K562 (cell line): ENCODE measurements around the gene NCOA1. TPM values are rescaled to one million over a fixed set of nuclear protein-coding genes. Genes with fewer than 3 reads are reported as not detected.

ENCODE experiments used
- ATAC-seq: fragments of 200-7000 bp; cut with Tn5 transposase; 3 replicates; pipeline ENCODE4 v1.9.1; 2020; ENCODE audit warnings: moderate library complexity
- BruUV-seq: library from RNA; stranded (reverse); fragments of 400-500 nt; replicated peaks from 2 replicates; lab custom pipeline; 2021; lab: Mats Ljungman, UMichigan
- CTCF ChIA-PET: fragments of 300-600 bp; formaldehyde crosslinking; extraction: SDS; loops from one replicate; lab custom pipeline; 2021; ENCODE audit warnings: low intra/inter-chr PET ratio; lab: Yijun Ruan, JAX
- POLR2A ChIA-PET: fragments of 300-600, 350-650 bp; sonication (Branson Sonifier 250); formaldehyde crosslinking; extraction: SDS; loops from one replicate; lab custom pipeline; 2021; ENCODE audit warnings: antibody characterized with exemption, inconsistent platforms; lab: Yijun Ruan, JAX
- DNase-seq, 4 experiments: peaks; one replicate each; pipeline versions ENCODE4 v3.0.0 to v3.0.0-alpha.2; 2011 to 2018; ENCODE audit warnings: low spot score in 3 of 4, mixed read lengths in 3 of 4; ENCODE audit errors: extremely low read depth in 1 of 4
- FAIRE-seq: peaks from 2 replicates; lab custom pipeline; 2011; peaks lifted over from hg19 to GRCh38; lab: Jason Lieb, UNC
- H2AFZ ChIP-seq: 2 replicates; pipeline ENCODE4 v1.6.0; 2011; ENCODE audit warnings: low read depth, low read length, control low read depth, inconsistent platforms
- H3K27ac ChIP-seq: fragments of 200-600 bp; 3 replicates; pipeline ENCODE4 v1.8.0; 2011; ENCODE audit warnings: low read depth, mild to moderate bottlenecking, control low read depth, inconsistent platforms, low read length, moderate library complexity, mixed read lengths; ENCODE audit errors: extremely low read depth
- H3K27me3 ChIP-seq, 2 experiments: fragments of 300-600 bp in 1 of 2; 2 replicates in 1 of 2; 3 replicates in 1 of 2; pipeline versions ENCODE4 v1.6.0 to v1.8.0; 2011; ENCODE audit warnings: inconsistent platforms in 2 of 2, low read length in 2 of 2, mild to moderate bottlenecking in 1 of 2, mixed read lengths in 1 of 2, moderate library complexity in 1 of 2; ENCODE audit not compliant: control insufficient read depth in 2 of 2, insufficient read depth in 2 of 2
- H3K36me3 ChIP-seq: fragments of 300-600 bp; 3 replicates; pipeline ENCODE4 v1.8.0; 2011; ENCODE audit warnings: mild to moderate bottlenecking, low read length, inconsistent platforms; ENCODE audit not compliant: control insufficient read depth, insufficient read depth
- H3K4me1 ChIP-seq, 2 experiments: fragments of 200-600 bp in 1 of 2; replicated peaks in 1 of 2; 2 replicates in 1 of 2; 3 replicates in 1 of 2; pipeline versions ENCODE4 v1.5.1 to v1.8.0; 2011; ENCODE audit warnings: inconsistent platforms in 2 of 2, low read length in 2 of 2, mild to moderate bottlenecking in 1 of 2, mixed read lengths in 1 of 2, moderate library complexity in 1 of 2; ENCODE audit not compliant: control insufficient read depth in 2 of 2, insufficient read depth in 2 of 2
- H3K4me2 ChIP-seq: 2 replicates; pipeline ENCODE4 v1.6.1; 2011; ENCODE audit warnings: low read length, control low read depth, inconsistent platforms, mixed read lengths; ENCODE audit not compliant: insufficient read depth
- H3K4me3 ChIP-seq: fragments of 200-600 bp; sonication (generic), shearing (Covaris generic); 2 replicates; pipeline ENCODE4 v1.5.1; 2016; ENCODE audit warnings: control low read depth, inconsistent platforms
- H3K79me2 ChIP-seq: fragments of 200-600 bp; 3 replicates; pipeline ENCODE4 v1.8.0; 2011; ENCODE audit warnings: low read length, inconsistent platforms; ENCODE audit not compliant: control insufficient read depth, insufficient read depth
- H3K9ac ChIP-seq, 2 experiments: 2 replicates each; pipeline versions ENCODE4 v1.6.0 to v1.6.1; 2011; ENCODE audit warnings: low read depth in 2 of 2, low read length in 2 of 2, control low read depth in 1 of 2, inconsistent platforms in 1 of 2, mild to moderate bottlenecking in 1 of 2, mixed read lengths in 1 of 2; ENCODE audit not compliant: insufficient read depth in 1 of 2
- H3K9me1 ChIP-seq: one replicate; pipeline ENCODE4 v1.6.0; 2011; ENCODE audit warnings: inconsistent platforms, mild to moderate bottlenecking, low read length, moderate library complexity; ENCODE audit not compliant: control insufficient read depth, insufficient read depth
- H3K9me3 ChIP-seq: replicated peaks from 2 replicates; pipeline ENCODE4 v1.5.1; 2011; ENCODE audit warnings: low read depth, low read length, inconsistent platforms; ENCODE audit not compliant: control insufficient read depth, insufficient read depth
- H4K20me1 ChIP-seq: replicated peaks from 2 replicates; pipeline ENCODE4 v1.6.1; 2011; ENCODE audit warnings: low read length, inconsistent platforms, mixed read lengths; ENCODE audit not compliant: control insufficient read depth, insufficient read depth
- BHLHE40 ChIP-seq: IDR thresholded peaks from 2 replicates; pipeline ENCODE4 v1.6.1; 2011; ENCODE audit warnings: low read length, improper control_type of control experiment
- C11orf30 ChIP-seq: fragments of 450-650 bp; IDR thresholded peaks from 2 replicates; pipeline ENCODE4 v1.6.1; 2016; ENCODE audit warnings: low read depth, mild to moderate bottlenecking
- CCNT2 ChIP-seq: IDR thresholded peaks from 2 replicates; pipeline ENCODE4 v1.6.1; 2011; ENCODE audit warnings: borderline replicate concordance, low read depth, mild to moderate bottlenecking, moderate library complexity, mixed read lengths, low read length; ENCODE audit not compliant: insufficient read length; ENCODE audit errors: extremely low read depth
- HBP1 ChIP-seq: fragments of 450-650 bp; formaldehyde crosslinking; IDR thresholded peaks from 2 replicates; pipeline ENCODE4 v1.4.0; 2022; ENCODE audit warnings: missing genetic modification characterization
- RAD21 ChIP-seq, 2 experiments: fragments of 250-450 bp in 1 of 2; fragments of 450-650 bp in 1 of 2; sonication (Bioruptor Pico) in 1 of 2; formaldehyde crosslinking in 1 of 2; IDR thresholded peaks in 1 of 2; conservative IDR thresholded peaks in 1 of 2; 2 replicates each; pipeline versions ENCODE4 v1.4.0 to v1.8.0; 2020 to 2022; ENCODE audit warnings: mild to moderate bottlenecking in 2 of 2, moderate library complexity in 1 of 2
- RUNX1 ChIP-seq: sonication (generic); IDR thresholded peaks from 2 replicates; pipeline ENCODE4 v1.6.1; 2016; ENCODE audit warnings: antibody characterized with exemption, low read depth
- TFE3 ChIP-seq: fragments of 450-650 bp; formaldehyde crosslinking; IDR thresholded peaks from 2 replicates; pipeline ENCODE4 v1.4.0; 2020; ENCODE audit warnings: mild to moderate bottlenecking, mixed read lengths
- USF2 ChIP-seq: sonication (generic); formaldehyde crosslinking; IDR thresholded peaks from 2 replicates; pipeline ENCODE4 v1.5.0; 2020; ENCODE audit warnings: missing genetic modification reagents
- ZFX ChIP-seq: sonication (generic); formaldehyde crosslinking; IDR thresholded peaks from 2 replicates; pipeline ENCODE4 v1.8.0; 2022; ENCODE audit warnings: mild to moderate bottlenecking, missing genetic modification reagents, moderate library complexity
- ZNF639 ChIP-seq, 2 experiments: fragments of 200-800 bp in 1 of 2; sonication (Bioruptor generic) in 1 of 2; sonication (generic) in 1 of 2; formaldehyde crosslinking in 1 of 2; IDR thresholded peaks in 1 of 2; conservative IDR thresholded peaks in 1 of 2; 2 replicates each; pipeline versions ENCODE4 v1.5.0 to v1.6.1; 2016 to 2020; ENCODE audit warnings: missing compliant biosample characterization in 1 of 2, missing genetic modification characterization in 1 of 2, missing genetic modification reagents in 1 of 2
- ZNF707 ChIP-seq: fragments of 250-450 bp; sonication (Bioruptor Pico); conservative IDR thresholded peaks from 2 replicates; pipeline ENCODE4 v1.8.0; 2022; ENCODE audit warnings: inconsistent platforms, mild to moderate bottlenecking, moderate library complexity
- WGBS: fragments of 100-300 bp; shearing (Covaris generic); methylation state at CpG from one replicate; pipeline ENCODE4 v1.1.6; 2016; ENCODE audit warnings: low coverage, mixed read lengths; ENCODE audit not compliant: insufficient coverage; ENCODE audit errors: missing lambda C conversion rate; 5-methylcytosine and 5-hydroxymethylcytosine counted together
- in situ Hi-C: fragments of 300-500 bp; cut with MboI; formaldehyde crosslinking; loops from 4 replicates; pipeline ENCODE4 v1.15.0; 2018; ENCODE audit warnings: inconsistent platforms, mixed read lengths
- intact Hi-C: fragments of 100-400 bp; cut with micrococcal nuclease; formaldehyde crosslinking; loops from 2 replicates; pipeline ENCODE4 v1.14.2; 2022
- polyA plus RNA-seq, 8 experiments: library from polyadenylated mRNA; depleted of rRNA in 4 of 8; stranded (reverse) in 5 of 8; unstranded in 3 of 8; fragments of >200 nt; fragmentation: Nextera tagmentation in 2 of 8; fragmentation: Illumina TruSeq in 1 of 8; extraction: Ambion mirVana in 2 of 8; extraction: Trizol in 1 of 8; gene quantifications; 2 replicates each; pipeline versions ENCODE4 v1.2.1 to v1.2.3, GENCODE V29; 2011 to 2014; ENCODE audit warnings: inconsistent platforms in 1 of 8, missing spikeins in 1 of 8
- total RNA-seq, 7 experiments: library from RNA; depleted of rRNA in 6 of 7; stranded (reverse); fragments of >200 nt in 6 of 7; fragmentation: Illumina TruSeq in 2 of 7; extraction: Trizol in 2 of 7; gene quantifications; 2 replicates each; pipeline versions ENCODE4 v1.2.1 to v1.2.3, GENCODE V29; 2011 to 2021; ENCODE audit warnings: low replicate concordance in 1 of 7
- TF ChIP-seq, protein P1 (sequence below): fragments of 200-800 bp; sonication (Bioruptor generic); IDR thresholded peaks from 2 replicates; pipeline ENCODE4 v1.6.1; 2017; ENCODE audit warnings: missing genetic modification characterization, missing compliant biosample characterization

NCOA1 gene
- total and polyA plus RNA-seq, 9 of the 15 experiments (the other 6 are each of a cell fraction or from before 2014, with no cell fraction given): 4.9 to 25.7 (median 17.0) TPM

- POLR2A ChIA-PET: interaction anchor here (0.7 to 2.3 kb wide), 5 partner anchors 7 to 77 kb away, joined by 3 to 11 read pairs (median 4); no protein-coding TSS in a partner anchor
- Histone ChIP-seq H3K4me3 (peak overlapping the region; percentile 69), H4K20me1 (peaks cover 6% of the 10 kb centered on the region), H3K9ac (peak overlapping the region; percentile 71 to 97; a peak in 3 of 4 replicates), H3K9me3 (peaks cover 4% of the 10 kb centered on the region; the same call in 1 of the 2 replicates), H3K27me3 (no peaks in the 10 kb centered on the region), H2AFZ (peak overlapping the region; percentile 88), H3K27ac (peak overlapping the region; percentile 77), H3K36me3 (no peaks in the 10 kb centered on the region), H3K4me2 (peak overlapping the region; percentile 87), H3K9me1 (no peaks in the 10 kb centered on the region), H3K79me2 (peaks cover 32% of the 10 kb centered on the region), H3K4me1 (peaks cover 24 to 36% of the 10 kb centered on the region in 2 experiments)
- intact Hi-C loops: loop anchor here (2.0 to 5.0 kb wide), 4 partner anchors 32 to 338 kb away; partner anchors contain the start of genes CENPO and PTRHD1
- in situ Hi-C loops: loop anchor here (5.0 kb wide), 1 partner anchor 308 kb away; no protein-coding TSS in a partner anchor
- CTCF ChIA-PET: no interaction called here
- BruUV-seq: no TSS peak
- peak; percentile 36 to 60 (median 50) for DNase-seq
- peak; percentile 65 for FAIRE-seq
- WGBS: 26% methylated on average over 14 of the region's 14 CpGs
- peak; percentile 15 for ATAC-seq
- TF ChIP-seq HBP1 (CRISPR knock-in tag) (no peak), CCNT2 (no peak), ZNF707 (CRISPR knock-in tag) (no peak), RAD21 (CRISPR knock-in tag; conservative IDR thresholded peaks at IDR 0.05 in 1 of 2, IDR thresholded peaks at IDR 0.05 in 1 of 2) (no peak), C11orf30 (0 out of 2 replicates have a peak, but pooled peaks have one; percentile 11), BHLHE40 (peak; percentile 58), TFE3 (CRISPR knock-in tag) (peak; percentile 29; the same call in 1 of the 2 replicates), RUNX1 (no peak), USF2 (CRISPR knock-in tag) (peak; percentile 82), ZNF639 (CRISPR knock-in tag; conservative IDR thresholded peaks at IDR 0.05 in 1 of 2, IDR thresholded peaks at IDR 0.05 in 1 of 2) (peak in 1 of 2 experiments; percentile 22; a peak in 1 of 4 replicates), ZFX (CRISPR knock-in tag) (0 out of 2 replicates have a peak, but pooled peaks have one; percentile 12)
- TF ChIP-seq, protein P1, sequence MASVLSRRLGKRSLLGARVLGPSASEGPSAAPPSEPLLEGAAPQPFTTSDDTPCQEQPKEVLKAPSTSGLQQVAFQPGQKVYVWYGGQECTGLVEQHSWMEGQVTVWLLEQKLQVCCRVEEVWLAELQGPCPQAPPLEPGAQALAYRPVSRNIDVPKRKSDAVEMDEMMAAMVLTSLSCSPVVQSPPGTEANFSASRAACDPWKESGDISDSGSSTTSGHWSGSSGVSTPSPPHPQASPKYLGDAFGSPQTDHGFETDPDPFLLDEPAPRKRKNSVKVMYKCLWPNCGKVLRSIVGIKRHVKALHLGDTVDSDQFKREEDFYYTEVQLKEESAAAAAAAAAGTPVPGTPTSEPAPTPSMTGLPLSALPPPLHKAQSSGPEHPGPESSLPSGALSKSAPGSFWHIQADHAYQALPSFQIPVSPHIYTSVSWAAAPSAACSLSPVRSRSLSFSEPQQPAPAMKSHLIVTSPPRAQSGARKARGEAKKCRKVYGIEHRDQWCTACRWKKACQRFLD (CRISPR knock-in tag): peak; percentile 15
Observed at GRCh38 chr2:24489465-24490180, 1.4 kb upstream of the NCOA1 start.
